Testis (tissue), 3 donors: ENCODE data around the gene SIRT7. TPM values are rescaled to one million over a fixed set of nuclear protein-coding genes. Genes with fewer than 3 reads are reported as not detected.

Source experiments
- DNase-seq: peaks from one replicate; pipeline ENCODE4 v3.0.0-alpha.2; 2019
- H3K27ac ChIP-seq, 2 donors: fragments of 200-600 bp; sonication (generic); one replicate each; pipeline ENCODE4 v1.5.1; 2019
- H3K27me3 ChIP-seq: fragments of 200-600 bp; sonication (generic); one replicate; pipeline ENCODE4 v1.5.1; 2019
- H3K36me3 ChIP-seq: fragments of 200-600 bp; sonication (generic); one replicate; pipeline ENCODE4 v1.5.1; 2017; ENCODE audit warnings: low read depth; ENCODE audit errors: missing control alignments
- H3K4me1 ChIP-seq: fragments of 200-600 bp; sonication (generic); one replicate; pipeline ENCODE4 v1.5.1; 2019
- H3K4me3 ChIP-seq, 2 donors: fragments of 200-600 bp; sonication (generic); one replicate each; pipeline ENCODE4 v1.5.1; 2017 to 2019
- H3K9me3 ChIP-seq: fragments of 200-600 bp; sonication (generic); one replicate; pipeline ENCODE4 v1.5.1; 2017
- CTCF ChIP-seq, 3 experiments: fragments of 450-650 bp in 2 of 3; fragments of 200-600 bp in 1 of 3; sonication (generic) in 1 of 3; IDR thresholded peaks; one replicate each; pipeline ENCODE4 v1.5.1; 2016 to 2019; ENCODE audit warnings: antibody characterized with exemption in 3 of 3, mild to moderate bottlenecking in 2 of 3, moderate library complexity in 1 of 3
- POLR2A ChIP-seq: fragments of 450-650 bp; IDR thresholded peaks from one replicate; pipeline ENCODE4 v1.6.1; 2017; ENCODE audit warnings: antibody characterized with exemption, mild to moderate bottlenecking, moderate library complexity
- WGBS, 2 donors: methylation state at CpG; one replicate each; pipeline ENCODE4 v1.1.5; 2018; 5-methylcytosine and 5-hydroxymethylcytosine counted together
- intact Hi-C: fragments of 100-400 bp; cut with DNase I; formaldehyde crosslinking; loops from one replicate; pipeline ENCODE4 v1.15.1; 2023; ENCODE audit warnings: low total_unique reads
- polyA plus RNA-seq: library from polyadenylated mRNA; stranded (reverse); fragments of 350-450 nt; fragmentation: Illumina TruSeq; extraction: RNeasy Lipid Tissue Mini Kit (QIAGEN cat#74804); gene quantifications from one replicate; pipeline ENCODE4 v1.2.3, GENCODE V29; 2014; ENCODE audit warnings: low read depth, low replicate concordance; ENCODE audit not compliant: insufficient read depth
- total RNA-seq, 2 donors: library from RNA; depleted of rRNA; stranded (reverse); fragments of >200 nt; gene quantifications; one replicate each; pipeline ENCODE4 v1.2.3, GENCODE V29; 2016

Gene SIRT7
- total and polyA plus RNA-seq, 3 donors from 2014 or later, result 34.1 to 59.3 (median 48.4) TPM

GRCh38 chr17:81934098-81934757, 16.3 kb upstream of the SIRT7 start:
- intact Hi-C loops, result no loop called here
- Histone ChIP-seq H3K4me3 (no peak overlapping the region), H3K27ac (no peak overlapping the region), H3K9me3 (no peaks in the 10 kb centered on the region), H3K36me3 (no peaks in the 10 kb centered on the region), H3K4me1 (peaks cover 6% of the 10 kb centered on the region), H3K27me3 (no peaks in the 10 kb centered on the region)
- no peak for TF ChIP-seq POLR2A
- TF ChIP-seq CTCF (IDR thresholded peaks at IDR 0.05), result no peak
- WGBS, 2 donors, result 84 to 95% methylated on average over 4 to 22 of the region's 23 CpGs
- DNase-seq, result no peak

GRCh38 chr17:81933178-81933699, 15.3 kb upstream of the SIRT7 start:
- intact Hi-C loops, result no loop called here
- Histone ChIP-seq H3K4me1 (peaks cover 10% of the 10 kb centered on the region), H3K27ac (no peak overlapping the region), H3K27me3 (no peaks in the 10 kb centered on the region), H3K4me3 (no peak overlapping the region), H3K36me3 (no peaks in the 10 kb centered on the region), H3K9me3 (no peaks in the 10 kb centered on the region)
- DNase-seq, result no peak
- WGBS, 2 donors, result 86 to 90% methylated on average over 14 of the region's 14 CpGs
- no peak for TF ChIP-seq CTCF (IDR thresholded peaks at IDR 0.05)
- no peak for TF ChIP-seq POLR2A

GRCh38 chr17:81932333-81932983, 14.5 kb upstream of the SIRT7 start:
- TF ChIP-seq POLR2A (no peak), CTCF (IDR thresholded peaks at IDR 0.05) (no peak)
- H3K9me3 ChIP-seq, result no peaks in the 10 kb centered on the region
- no peak overlapping the region for H3K4me3 ChIP-seq
- H3K4me1 ChIP-seq, result peaks cover 10% of the 10 kb centered on the region
- H3K36me3 ChIP-seq, result no peaks in the 10 kb centered on the region
- H3K27me3 ChIP-seq, result no peaks in the 10 kb centered on the region
- intact Hi-C loops, result no loop called here
- WGBS, 2 donors, result 76 to 87% methylated on average over 9 of the region's 9 CpGs
- DNase-seq, result no peak
- H3K27ac ChIP-seq, result no peak overlapping the region

GRCh38 chr17:81931557-81932332, 13.8 kb upstream of the SIRT7 start:
- Histone ChIP-seq H3K9me3 (no peaks in the 10 kb centered on the region), H3K27me3 (no peaks in the 10 kb centered on the region), H3K4me3 (no peak overlapping the region), H3K4me1 (peaks cover 9% of the 10 kb centered on the region), H3K27ac (no peak overlapping the region), H3K36me3 (no peaks in the 10 kb centered on the region)
- DNase-seq, result no peak
- intact Hi-C loops, result no loop called here
- TF ChIP-seq POLR2A (no peak), CTCF (IDR thresholded peaks at IDR 0.05) (no peak)
- 55 to 65% methylated on average over 7 to 15 of the region's 15 CpGs for WGBS, 2 donors
